HG03095 (cell line): ENCODE measurements around the gene BANP.
A peak's percentile ranks its signal among the peaks of the same experiment; 100 is the strongest.
"Not testable (repeated sequence)": the region's sequence is repeated elsewhere in the genome, so short reads cannot be mapped to it uniquely, and the experiment has no call there.

Experiments
- ATAC-seq: cut with Tn5 transposase; IDR thresholded peaks from one replicate; pipeline ENCODE4 v1.9.1; 2021; ENCODE audit warnings: moderate library complexity; ENCODE audit not compliant: unreplicated experiment

BANP gene

DNA sequence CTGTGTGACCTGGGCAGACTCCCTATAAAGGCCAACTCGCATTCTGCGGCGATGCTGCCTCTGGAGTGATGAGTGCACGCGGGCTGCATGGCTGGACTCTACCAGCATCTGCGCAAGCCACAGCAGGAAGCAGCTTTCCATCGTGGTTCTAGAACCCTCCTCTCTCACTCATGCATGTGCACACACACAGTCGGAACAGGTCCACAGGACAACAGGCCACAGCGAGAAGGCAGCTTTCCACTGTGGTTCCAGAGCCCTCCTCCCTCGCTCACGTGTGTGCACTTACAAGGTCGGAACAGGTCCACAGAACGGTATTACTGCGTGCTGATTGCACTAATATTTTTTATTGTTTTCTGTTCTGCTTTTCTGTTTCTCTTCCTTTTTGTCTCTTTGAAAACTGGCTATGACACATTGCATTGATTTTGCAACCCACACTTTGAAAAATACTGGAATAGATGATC is 92.9 kb downstream of the BANP start:
- peak; percentile 57 for ATAC-seq

DNA sequence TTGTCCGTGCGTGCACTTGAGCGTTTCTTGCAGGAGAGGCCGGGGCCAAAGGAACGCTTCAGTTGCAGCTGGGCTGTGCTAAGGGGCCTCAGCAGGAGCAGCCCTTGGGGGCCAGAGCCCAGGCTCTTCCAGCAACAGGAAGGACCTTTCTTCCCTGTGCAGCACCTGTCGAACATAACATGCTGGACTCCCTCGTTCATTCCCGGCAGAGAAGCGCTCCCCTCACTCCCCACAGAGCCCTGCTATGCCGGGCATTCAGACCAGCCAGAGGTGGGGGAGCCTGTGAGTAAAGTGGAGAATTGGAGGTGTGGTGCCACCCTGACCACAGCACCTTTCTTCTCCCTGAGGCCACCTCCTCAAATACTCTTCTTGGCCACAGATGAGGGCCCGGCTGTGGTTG is 94.1 kb downstream of the BANP start:
- ATAC-seq: not testable (repeated sequence)

- ATAC-seq: peak; percentile 62
These were observed 94.6 kb downstream of the BANP start for GRCh38 chr16:88045820-88046303.

DNA sequence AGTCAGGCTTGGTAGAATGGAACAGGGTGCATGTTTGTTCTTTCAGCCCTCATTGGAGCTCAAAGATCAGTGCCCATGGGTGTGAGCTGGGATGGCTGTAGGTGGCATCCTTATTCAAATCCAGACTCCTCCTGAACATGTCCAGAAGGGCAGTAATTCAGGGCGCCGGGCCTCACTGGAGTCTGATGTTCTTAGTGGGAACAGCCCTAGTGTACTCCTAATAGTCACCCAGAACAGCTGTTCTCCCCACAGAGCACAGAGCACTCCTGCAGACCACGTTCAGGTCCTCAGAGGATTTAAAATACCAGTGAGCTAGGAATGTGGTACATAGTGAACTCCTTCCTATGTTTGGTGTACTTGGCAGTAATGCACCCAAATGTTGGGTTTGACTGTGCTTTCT is 96.2 kb downstream of the BANP start:
- ATAC-seq: no peak

- no peak for ATAC-seq
These were observed 97.8 kb downstream of the BANP start for GRCh38 chr16:88048985-88049384.

DNA sequence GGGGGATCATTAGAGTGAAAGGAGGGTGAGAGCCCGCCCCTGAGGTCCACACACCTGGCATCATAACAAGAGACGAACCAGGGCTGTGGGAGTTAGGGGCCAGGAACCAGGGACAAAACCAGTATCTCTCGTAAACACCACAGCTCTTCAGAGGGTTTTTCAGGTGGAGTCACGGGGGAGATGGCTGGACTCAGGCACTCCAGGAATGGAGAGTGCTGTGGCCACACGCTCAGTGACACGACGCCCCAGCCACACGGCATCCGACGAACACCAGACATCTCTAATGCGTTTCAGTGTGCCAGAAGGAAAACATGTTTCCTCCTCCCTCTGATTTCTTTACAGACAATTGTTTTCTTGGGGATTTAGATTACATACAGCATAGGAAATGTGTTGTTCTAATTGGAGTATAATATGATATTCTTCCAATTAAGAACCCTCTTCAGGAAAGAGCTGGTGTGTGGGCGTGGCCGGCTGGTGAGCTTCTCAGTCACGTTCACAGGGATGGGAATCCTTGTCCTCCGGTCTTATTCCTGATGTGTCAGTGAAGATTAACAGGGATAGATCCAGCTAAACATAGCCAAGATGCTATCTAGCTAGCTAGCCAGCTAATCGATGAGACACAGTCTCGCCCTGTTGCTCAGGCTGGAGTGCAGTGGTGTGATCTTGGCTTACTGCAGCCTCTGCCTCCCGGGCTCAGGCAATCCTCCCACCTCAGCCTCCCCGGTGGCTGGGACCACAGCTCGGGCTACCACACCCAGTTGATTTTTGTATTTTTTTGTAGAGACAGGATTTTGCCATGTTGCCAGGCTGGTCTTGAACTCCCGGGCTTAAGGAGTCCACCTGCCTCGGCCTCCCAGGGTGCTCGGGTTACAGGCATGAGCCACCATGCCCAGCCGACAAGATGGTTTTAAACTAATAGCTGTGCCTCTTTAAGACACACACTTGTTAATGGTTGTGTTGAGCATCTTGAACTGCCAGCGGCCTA is 98.6 kb downstream of the BANP start:
- ATAC-seq: no peak

DNA sequence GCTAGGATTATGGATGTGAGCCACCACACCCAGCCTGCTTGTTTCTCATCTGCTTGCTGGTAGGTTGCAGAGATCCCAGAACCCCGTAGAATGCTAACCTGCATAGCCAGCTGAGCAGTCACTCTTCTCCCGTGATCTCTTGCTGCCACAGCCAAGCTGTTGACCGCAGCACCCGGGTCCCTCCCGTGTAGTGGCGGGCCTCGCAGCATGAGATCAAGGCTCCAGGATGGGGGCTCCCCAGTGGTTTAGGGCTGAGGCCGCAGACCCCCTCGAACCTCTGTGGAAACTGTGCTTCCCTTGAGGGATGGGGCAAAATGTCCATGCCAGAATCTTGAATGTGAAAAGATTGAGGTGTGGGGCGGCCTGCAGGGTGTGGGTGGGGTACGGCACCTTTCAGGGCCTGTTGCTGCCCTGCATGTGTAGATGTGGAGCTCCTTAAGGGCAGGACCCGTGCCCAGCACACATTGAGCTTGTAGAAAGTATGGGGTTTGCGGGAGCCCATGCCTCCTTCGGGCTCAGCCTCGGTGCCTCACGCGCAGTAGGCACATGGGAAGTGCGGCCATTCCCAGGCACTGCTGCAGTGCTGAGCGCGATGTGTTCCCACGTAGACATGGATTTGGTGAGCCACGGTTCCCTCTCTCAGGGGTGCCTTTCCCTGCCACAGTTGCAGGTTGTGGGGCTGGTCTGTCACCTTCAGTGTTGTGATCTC is 99.9 kb downstream of the BANP start:
- ATAC-seq: no peak

DNA sequence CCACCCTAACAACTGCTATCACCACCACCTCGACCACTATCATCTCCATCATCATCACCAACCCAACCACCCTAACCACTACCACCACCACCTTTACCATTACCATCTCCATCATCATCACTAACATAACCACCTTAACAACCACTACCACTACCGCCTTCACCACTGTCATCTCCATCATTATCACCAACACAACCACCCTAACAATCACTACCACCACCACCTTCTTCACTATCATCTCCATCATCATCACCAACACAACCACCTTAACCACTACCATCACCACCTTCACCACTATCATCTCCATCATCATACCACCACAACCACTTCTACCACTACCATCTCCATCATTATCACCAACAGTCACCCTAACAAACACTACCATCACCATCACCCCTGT is 101.4 kb downstream of the BANP start:
- no peak for ATAC-seq

GRCh38 chr16:88053479-88053878 is 102.2 kb downstream of the BANP start:
- ATAC-seq: not testable (repeated sequence)

DNA sequence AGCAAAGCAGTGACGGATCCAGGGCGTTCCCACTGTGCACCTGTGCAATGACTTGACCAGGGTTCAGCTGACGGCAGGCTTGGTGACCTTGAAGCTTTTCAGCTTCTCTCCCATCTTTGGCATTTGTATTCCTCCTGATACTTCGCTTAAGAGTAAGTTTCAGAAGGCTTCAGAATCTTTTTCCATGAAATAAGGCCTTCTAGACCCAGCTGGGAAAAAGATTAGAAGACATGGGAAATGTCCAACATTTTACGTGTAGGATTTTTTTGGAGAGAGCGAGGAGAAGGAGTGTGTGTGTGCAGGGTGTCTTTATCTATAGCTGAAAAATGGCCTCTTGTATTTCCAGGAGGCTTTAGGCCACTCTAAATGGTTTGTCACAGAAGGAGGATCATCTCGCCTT is 104.1 kb downstream of the BANP start:
- ATAC-seq: no peak

DNA sequence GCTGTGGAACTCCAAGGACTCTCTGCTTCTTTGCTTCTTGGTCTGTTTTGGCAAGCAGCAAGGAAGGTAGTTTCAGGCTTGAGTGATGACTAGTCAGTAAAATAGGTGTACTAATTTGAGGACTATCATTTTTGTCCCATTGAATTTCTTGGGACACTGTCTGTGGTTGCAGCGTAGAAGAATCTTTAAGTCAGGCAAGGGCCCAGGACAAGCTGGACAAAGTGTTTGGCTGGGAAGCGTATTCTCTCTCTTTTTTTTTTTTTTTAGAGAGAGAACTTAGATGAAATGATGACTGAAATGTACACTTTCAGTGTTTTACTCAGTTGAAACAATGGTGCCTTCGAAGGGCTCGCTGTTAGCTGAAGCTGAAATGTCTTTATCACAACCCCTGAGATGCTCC is 105.0 kb downstream of the BANP start:
- ATAC-seq: no peak

- no peak for ATAC-seq
These were observed 106.4 kb downstream of the BANP start for GRCh38 chr16:88057656-88058055.

GRCh38 chr16:88058136-88058535 is 106.9 kb downstream of the BANP start:
- no peak for ATAC-seq

- ATAC-seq: no peak
These were observed 107.6 kb downstream of the BANP start for GRCh38 chr16:88058817-88059216.

- ATAC-seq: no peak
These were observed 108.6 kb downstream of the BANP start for GRCh38 chr16:88059701-88060386.

DNA sequence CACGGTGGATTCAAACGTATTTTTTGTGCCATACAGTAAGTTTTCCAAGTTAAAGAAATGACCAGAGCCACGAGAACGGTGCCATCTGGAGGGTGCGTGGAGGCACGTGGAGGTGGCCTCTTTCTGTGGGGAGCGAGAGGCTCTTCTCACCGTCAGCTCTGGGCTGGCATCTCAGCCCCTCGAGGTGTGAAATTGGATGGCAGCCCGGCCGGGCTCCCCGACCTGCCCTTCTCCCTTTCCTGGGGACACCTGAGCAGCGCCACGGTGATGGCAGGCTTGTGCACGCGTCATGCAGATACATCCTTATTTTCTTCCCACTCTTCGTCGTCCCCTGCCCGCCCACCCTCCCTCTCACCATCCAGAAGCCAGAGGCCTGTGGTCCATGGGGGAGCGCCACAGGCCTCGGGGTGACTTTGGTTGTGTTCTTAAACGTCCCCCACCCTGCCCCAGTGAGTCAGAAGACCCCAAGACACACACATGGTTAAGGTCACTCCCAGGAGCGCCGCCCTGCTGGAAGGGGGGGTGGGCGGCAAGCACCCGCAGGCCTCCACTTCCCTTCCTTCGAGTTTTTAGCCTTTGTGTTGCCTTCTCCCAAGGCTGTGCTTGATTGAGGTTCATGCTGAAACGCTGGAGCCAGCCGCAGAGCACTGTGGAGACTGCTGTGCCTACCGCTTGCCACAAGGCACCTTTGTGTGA is 109.4 kb downstream of the BANP start:
- no peak for ATAC-seq

DNA sequence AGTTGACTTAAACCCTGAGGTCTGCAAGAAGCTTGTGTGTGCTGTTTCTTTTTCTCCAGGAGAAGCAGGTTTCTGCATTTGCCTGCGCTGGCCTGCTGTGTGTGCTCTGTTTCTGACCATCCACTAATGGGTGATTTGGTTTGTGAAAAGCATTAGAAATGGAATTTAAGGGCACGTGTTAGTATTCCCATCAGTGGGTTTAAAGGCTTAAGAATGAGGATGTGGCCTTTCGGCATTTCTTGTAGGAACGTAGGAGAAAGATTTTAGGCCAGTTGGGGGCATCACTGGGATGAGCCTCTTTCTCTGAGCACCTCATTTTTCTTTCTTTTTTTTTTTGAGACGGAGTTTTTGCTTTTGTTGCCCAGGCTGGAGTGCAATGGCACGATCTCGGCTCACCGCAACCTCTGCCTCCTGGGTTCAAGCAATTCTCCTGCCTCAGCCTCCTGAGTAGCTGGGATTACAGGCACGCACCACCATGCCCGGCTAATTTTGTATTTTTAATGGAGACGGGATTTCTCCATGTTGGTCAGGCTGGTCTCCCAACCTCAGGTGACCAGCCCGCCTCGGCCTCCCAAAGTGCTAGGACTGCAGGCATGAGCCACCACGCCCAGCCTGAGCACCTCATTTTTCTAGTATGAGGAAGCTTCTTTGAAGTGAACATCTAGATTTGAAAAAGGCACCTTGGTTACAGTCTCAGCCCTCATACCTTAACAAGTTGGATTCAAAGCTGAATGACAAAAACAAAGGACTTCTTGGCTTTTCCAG is 110.3 kb downstream of the BANP start:
- ATAC-seq: no peak

DNA sequence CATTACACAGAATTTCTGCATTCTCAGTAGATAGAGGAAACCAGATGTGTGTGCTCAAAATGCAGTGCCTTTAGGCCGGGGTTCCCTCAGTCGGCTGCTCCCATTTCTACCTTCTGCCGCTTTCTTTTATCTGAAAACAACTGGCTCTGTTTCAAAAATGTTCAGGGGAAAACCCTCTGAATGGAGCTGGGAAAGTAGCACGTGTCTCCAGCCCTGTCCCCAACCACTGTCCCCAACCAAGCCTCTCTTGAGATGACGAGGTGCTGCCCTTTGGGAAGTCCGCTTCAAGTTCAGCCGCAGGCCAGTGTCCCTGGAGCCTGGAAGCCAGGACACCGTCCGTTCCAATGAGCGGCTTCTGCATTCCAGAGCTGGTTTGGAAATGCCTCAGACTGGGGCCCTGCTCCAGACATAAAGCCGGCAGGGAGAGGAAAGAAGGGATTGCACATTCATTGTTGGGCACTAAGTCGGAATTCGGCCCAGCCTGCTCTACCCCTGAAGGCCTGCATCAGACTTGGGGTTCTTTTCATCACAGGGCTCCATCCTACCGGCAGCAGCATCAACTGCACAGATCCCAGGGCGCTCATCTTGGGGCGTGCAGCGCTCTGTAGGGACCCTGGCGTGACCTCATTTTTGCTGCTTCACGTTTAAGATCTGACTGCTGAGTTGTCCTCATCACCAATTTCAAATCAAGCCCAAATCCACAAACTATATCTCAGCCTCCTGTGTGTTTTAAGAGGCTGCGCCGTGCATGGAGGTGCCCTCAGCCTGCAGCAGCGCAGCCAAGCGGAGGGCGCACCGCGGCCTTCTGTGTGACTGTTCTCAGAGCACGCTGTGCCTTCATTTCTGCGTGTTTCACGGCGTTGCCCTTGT is 111.3 kb downstream of the BANP start:
- ATAC-seq: no peak

GRCh38 chr16:88063211-88063773 is 112.1 kb downstream of the BANP start:
- no peak for ATAC-seq
